NCI-H2029 treated with DMSO at 0.1 percent for 48 hours (cell line): ENCODE measurements around the gene PRR36.
"Not testable (repeated sequence)": the region's sequence is repeated elsewhere in the genome, so short reads cannot be mapped to it uniquely, and the experiment has no call there.

Experiments used
- DNase-seq: peaks from one replicate; lab custom pipeline; 2025; lab: John Stamatoyannopoulos, UW

PRR36 gene

DNA sequence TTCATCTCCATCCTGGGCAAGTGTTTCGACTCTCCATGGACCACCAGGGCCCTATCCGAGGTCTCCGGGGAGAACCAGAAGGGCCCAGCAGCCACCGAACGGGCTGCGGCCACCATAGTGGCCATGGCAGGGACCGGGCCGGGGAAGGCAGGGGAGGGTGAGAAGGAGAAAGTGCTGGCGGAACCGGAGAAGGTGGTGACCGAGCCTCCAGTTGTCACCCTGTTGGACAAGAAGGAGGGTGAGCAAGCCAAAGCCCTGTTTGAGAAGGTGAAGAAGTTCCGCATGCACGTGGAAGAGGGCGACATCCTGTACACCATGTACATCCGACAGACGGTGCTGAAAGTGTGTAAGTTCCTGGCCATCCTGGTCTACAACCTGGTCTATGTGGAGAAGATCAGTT, 24.8 kb upstream of the PRR36 start:
- DNase-seq: no peak

DNA sequence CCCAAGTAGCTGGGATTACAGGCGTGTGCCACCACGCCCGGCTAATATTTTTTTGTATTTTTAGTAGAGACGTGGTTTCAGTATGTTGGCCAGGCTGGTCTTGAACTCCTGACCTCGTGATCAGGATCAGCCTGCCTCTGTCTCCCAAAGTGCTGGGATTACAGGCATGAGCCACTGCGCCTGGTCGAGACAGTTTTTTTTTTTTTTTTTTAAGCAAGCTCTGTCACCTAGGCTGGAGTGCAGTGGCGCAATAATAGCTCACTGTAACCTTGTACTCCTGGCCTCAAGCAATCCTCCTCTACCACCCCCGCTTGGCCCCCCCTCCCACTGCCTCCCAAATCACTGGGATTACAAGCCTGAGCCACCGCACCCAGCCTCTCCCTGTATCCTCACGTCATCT, 23.1 kb upstream of the PRR36 start:
- DNase-seq: no peak

DNA sequence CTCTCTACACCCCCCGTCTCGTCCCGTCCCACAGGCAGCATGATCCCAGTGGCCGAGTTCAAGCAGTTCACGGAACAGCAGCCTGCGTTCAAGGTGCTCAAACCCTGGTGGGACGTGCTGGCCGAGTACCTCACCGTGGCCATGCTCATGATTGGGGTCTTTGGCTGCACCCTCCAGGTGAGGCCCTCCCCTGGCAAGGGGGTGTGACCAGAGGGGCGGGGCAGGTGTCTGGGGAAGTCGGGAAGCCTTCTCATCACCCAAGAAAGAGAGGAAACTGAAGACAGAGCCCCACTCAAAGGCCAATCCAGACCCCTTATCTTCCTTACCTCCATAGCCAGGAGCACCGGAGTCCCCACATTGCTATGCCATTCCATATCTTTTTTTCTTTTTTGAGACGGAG, 21.4 kb upstream of the PRR36 start:
- DNase-seq: no peak

DNA sequence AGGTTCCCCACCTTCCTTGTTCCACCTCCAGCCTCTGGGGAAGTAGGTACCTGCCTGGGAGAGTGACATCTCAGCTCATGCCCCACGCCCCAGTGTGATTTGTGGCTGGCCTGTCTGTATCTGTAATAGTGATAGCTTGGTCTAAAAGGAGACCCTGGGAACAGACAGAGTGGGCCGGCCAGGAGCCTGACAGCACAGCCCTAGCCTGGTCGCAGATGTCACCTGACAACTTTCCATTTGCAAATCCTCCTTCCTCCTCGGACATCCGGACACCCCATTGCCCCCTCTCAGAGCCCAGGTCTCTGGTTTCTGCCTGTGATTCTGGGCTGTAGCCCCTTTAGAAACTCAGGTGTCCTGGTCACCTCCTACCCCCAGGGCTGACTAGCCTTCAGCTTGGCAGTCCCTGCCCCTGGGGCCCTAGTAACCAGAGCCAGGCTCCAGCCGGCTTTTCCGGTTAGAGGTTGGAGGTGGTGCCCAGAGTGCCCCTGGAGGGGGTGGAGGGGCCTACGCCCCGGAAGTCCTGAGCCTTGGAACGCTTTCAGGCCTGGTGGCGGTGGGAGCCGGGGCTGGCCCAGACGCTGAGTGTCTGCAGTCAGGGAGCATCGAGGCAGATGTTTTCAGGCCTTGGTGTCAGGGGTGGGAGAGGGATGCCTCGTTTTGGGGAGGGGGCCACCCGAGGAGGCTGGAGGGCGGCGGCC, 20.6 kb upstream of the PRR36 start:
- DNase-seq: no peak

DNA sequence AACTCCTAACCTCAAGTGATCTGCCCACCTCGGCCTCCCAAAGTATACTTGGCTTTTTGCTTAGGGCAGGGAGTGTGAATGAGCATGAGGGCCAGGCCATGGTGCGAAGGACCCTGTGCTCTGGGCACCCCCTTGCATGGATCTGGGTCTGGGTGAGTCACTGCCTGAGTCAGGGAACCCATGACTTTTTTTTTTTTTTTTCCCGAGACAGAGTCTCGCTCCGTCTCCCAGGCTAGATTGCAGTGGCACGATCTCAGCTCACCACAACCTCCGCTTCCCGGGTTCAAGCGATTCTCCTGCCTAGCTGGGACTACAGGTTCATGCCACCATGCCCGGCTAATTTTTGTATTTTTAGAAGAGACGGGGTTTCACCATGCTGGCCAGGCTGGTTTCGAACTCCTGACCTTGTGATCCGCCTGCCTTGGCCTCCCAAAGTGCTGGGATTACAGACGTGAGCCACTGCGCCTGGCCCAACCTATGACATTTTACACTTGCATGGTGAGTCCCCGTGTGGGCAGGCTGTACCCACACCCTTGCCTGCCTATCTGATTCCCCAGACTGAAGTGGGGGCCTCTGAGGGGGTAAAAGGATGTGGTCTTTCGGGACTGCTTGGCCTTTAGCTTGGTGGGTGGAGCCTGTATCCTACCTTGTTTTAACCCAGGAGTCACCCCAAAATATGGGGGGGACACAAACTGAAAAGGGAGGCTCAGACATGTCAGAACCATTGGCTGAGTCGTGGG, 19.3 kb upstream of the PRR36 start:
- not testable (repeated sequence) for DNase-seq

DNA sequence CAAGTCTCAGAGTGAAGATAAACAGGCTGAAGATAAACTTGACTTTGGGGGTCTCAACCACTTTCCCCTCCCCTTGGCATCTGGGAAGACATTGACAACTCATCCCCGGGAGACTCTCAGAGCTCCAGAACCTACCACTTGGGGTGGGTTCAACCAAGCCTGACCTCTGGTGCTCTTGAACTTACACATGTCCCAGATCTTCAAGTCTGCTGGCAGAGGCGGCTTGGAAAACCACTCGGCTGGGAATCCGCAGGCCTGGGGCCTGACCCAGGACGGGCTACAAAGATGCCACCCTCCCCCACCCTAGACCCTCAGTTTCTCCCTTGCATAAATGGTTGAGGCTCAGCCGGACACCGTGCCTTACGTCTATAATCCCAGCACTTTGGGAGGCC, 14.6 kb upstream of the PRR36 start:
- no peak for DNase-seq

DNA sequence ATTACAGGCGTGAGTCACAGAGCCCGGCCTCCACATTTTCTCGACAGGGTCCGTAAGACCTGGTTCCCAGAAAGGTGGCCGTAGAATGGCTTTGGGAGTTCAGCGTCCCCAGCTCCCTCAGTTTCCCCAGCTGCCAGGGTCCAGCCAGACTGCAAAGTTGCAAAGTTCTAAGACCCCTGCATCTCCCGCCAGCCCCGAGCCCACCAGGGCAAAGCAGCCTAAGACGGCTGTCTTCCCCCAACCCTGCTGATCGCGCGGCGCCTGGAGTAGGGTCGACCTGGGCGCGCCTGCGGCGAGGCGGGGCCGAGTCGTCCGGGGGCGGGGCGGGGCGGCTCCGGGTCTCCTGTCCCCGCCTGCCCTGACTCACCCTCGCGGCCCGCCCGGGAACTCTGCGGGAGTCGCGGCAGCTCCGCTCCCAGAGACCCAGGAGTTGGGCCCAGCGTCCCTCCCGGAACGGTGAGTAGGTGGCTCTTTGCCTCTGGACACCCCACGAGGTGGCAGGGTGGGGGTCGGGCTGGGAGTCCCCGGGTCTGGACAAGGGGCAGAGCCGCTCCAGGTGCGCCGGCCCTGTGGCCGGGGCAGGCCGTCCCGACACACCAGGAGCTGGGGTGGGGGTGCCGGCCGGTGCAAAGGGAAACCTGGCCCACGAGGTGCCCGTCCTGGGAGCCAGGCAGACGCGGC, 14.1 kb upstream of the PRR36 start, which contains the start of gene LRRC8E:
LRRC8E (plus strand) TSS at position 366 of the 681 bp plus-strand sequence. CDS start 7,094 bp downstream, outside the sequence.
- no peak for DNase-seq

DNA sequence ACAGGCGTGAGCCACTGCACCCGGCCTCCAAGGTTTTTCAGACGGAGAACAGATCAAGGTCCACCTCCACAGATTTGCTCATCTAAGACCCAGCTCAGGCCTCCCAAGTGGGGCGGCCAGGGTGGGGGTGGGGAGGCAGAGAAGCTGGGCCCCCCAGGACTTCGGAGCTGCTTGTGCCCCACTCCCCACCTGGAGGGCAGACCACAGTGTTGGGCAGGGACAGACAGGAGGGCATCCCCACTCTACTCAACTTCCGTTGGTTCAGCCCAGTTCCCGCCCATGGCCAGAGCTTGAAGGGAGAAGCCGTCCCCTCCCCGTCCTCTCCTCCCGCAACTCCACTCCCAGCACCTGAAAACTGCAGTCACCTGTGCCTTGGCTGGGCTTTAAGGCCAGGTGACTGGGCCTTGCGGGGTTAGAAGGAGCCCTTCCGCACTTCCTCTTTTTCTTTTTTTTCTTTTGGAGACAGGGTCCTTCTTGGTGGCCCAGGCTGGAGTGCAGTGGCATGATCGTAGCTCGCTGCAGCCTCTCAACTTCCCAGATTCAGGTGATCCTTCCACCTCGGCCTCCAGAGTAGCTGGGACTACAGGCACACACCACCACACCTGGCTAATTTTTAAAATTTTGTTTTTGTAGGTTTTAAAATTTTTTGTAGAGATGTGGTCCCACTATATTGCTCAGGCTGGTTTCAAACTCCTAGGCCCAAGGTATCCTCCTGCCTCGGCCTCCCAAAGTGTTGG, 13.4 kb upstream of the PRR36 start:
- DNase-seq: no peak

DNA sequence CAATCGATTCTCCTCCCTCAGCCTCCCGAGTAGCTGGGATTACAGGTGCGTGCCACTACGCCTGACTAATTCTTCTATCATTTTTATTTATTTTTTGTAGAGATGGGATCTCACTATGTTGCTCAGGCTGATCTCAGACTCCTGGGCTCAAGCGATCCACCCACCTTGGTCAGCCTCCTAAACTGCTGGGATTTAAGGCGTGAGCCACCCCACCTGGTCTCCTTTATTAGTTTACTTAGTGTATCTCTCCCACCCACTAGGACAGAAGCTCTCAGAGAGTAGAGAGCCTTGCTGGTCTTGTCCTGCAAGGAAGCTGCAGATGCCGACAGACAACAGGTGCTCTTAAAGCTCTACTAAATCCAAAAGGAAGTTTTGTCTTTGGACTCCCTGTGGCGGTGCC, 11.6 kb upstream of the PRR36 start:
- DNase-seq: no peak

DNA sequence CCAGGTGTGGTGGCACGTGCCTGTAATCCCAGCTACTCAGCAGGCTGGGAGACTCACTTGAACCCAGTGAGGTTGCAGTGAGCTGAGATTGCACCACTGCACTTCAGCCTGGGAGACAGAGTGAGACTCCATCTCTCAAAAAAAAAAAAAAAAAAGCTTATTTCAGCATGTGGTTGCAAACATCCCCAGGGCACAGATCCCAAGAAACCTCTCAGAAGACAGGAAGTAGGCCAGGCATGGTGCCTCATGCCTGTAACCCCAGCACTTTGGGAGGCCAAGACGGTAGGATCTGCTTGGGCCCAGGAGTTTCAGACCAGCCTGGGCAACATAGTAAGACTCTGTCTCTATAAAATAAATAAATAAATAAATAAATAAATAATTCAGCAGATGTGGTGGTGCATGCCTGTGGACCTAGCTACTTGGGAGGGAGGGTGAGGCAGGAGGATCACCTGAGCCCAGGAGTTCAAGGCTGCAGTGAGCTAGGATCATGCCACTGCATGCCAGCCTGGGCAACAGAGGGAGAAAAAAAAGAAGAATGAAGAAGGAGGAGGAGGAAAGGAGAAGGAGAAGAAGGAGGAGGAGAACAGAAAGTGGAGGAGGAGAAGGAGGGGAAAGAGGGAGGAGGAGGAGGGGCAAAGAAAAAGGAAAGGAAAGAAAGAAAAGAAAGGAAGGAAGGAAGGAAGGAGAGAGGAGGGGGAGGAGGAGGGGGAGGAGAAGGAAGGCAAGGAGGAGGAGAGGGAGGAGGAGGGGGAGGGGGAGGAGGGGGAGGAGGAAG, 9.8 kb upstream of the PRR36 start:
- DNase-seq: no peak

DNA sequence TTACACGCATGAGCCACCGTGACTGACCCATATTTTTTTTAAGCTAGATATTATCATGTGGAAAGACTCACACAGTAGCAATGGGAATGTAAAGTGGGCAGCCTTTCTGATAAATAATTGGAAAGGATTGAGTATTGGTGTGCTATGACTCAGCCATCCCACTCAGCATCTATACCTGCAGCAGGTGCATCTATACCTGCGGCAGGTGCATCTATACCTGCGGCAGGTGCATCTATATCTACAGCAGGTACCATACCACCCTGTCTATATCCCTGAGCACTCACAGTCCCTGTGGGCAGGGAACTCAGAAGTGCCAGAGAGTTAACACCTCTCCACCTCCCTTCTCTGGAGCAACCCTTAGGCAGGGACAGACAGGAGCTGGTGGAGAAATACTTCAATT, 8.9 kb upstream of the PRR36 start:
- no peak for DNase-seq

DNA sequence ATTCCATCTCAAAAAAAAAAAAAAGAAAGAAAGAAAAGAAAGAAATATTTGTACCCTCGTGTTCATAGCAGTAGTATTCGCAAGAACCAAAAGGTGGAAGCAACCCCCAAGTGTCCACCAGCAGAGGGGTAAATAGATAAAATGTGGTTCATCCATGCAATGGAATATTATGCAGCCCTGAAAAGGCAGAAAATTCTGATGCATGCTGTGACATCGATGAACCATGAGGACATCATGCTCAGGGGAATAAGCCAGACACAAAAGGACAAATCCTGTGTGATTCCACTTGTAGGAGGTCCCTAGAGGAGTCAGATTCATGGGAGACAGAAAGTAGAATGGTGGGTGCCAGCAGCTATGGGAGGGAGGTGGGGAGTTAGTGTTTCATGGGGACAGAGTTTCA, 7.7 kb upstream of the PRR36 start:
- no peak for DNase-seq

DNA sequence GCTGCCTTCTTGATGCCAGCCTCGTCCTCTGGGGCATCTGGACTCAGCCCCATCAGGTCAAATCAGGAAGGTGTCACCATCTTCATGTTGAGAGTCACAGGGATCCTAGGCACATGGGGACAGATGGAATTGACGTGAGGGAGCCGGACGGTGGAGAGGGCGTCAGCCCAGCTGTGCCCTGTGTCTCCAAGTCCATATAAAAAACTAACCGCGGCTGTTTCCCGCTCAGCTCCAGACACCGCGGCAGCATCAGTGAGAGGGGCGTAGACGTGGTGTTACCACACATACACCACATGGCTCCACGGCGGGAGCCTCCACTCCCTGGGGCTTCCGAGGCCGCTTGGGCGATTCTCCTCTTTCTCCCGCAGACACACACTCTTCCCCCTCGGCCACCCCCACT, 5.6 kb upstream of the PRR36 start:
- DNase-seq: no peak

DNA sequence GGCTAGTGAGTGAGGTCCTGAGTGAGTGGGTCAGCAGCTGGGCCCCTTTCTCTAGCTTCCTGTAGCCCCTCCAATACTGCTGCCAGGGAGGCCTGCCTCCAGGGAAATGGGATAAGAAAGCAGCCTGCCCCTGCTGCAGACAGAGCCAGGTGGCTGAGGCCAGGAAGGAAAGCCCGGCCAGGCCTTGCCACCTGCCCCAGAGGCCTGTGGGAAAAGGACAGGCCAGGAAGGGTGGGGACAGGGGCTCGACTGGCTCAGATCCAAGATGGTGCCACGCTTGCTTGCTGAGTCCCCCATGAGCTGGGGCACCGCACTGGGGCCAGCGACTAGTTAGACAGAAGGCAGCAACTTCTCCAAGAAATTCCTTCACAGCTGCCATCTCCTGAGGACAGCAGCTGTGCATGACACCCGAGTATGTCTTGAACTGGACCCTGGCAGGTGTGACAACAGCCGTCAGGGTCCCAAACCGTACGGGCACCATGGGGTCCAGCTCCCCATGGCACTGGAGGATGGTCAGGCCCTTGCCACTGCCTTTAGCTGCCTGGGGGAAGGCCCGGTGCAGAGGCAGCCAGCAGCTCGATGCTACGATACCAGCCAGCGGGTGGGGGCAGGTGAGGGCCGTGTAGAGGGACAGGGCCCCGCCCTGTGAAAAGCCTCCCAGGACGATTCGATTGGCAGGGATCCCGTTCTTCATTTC, 5.1 kb upstream of the PRR36 start:
- no peak for DNase-seq

DNA sequence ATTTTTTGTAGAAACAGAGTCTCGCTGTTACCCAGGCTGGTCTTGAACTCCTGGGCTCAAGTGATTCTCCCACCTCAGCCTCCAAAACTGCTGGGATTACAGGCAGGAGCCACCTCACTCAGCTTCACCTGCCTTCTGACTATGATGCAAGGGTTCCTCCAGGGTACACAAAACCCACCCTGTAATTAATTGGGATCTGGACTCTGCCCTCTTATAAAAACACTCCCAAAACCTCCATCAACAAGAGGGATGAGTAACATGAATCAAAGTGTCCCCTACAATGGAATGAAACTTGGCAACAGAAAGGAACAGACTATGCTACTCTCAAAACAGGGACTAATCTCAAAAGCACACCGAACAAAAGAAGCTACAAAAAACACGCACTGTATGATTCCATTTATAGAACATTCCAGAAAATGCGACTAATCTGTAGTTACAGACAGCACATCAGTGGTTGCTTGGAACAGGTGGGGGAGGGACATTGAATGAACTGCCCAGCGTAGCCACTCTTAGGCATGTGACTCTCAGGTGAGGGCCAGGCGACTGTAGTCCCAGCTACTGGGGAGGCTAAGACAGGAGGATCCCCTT, 3.2 kb upstream of the PRR36 start:
- no peak for DNase-seq

DNA sequence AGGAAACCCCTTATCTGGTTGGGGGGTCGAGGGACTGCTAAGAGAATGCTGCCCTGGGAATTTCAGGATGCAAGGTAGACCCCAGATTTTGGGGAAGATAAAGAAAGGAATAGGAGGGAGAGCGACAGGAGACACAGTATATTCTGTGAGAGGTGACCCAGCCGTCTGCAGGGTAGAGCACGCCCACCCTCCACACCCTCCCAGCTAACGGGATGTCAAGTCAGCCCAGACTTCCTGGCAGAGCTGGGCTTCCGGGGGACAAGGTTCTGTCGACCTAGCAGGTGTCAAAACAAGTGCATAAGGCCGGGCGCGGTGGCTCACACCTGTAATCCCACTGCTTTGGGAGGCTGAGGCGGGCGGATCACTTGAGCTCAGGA, 695 bp upstream of the PRR36 start:
- no peak for DNase-seq

DNA sequence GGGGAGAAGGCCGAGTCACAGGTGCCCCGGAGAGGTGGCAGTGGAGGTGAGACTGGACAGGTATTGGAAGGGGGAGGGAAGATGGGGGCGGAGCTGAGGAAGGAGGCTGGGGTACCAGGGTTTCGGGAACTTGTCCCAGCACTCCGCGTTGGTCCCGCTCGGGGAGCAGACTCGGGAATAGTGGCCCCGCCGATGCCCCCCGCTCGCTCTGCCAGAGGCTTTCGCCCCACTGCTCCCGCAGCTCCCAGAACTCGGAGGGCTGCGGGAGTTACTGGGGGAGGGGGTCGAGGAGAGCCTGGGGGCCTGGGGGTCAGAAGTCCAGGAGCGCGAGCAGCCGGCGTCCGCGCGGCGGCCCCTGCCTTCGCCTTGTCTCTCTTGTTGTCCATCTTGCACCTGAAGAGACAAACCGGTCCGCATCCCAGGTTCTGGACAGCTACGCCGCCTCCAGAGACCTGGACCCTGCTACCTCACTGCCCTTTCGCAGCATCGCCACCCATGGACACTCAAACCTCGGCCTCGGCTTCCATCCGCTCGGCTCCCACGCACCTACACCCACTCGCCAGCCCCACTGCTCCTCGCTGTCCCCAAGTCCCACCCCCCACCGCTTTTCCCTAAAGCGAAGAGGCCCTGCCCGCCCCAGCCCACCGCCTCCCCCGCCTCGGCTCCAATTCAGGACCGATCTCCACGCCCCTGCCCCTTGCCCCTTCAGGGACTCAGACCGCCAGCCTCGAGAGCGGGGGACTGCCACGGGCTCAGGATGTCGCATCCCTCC, 700 bp downstream of the PRR36 start:
- DNase-seq: no peak

DNA sequence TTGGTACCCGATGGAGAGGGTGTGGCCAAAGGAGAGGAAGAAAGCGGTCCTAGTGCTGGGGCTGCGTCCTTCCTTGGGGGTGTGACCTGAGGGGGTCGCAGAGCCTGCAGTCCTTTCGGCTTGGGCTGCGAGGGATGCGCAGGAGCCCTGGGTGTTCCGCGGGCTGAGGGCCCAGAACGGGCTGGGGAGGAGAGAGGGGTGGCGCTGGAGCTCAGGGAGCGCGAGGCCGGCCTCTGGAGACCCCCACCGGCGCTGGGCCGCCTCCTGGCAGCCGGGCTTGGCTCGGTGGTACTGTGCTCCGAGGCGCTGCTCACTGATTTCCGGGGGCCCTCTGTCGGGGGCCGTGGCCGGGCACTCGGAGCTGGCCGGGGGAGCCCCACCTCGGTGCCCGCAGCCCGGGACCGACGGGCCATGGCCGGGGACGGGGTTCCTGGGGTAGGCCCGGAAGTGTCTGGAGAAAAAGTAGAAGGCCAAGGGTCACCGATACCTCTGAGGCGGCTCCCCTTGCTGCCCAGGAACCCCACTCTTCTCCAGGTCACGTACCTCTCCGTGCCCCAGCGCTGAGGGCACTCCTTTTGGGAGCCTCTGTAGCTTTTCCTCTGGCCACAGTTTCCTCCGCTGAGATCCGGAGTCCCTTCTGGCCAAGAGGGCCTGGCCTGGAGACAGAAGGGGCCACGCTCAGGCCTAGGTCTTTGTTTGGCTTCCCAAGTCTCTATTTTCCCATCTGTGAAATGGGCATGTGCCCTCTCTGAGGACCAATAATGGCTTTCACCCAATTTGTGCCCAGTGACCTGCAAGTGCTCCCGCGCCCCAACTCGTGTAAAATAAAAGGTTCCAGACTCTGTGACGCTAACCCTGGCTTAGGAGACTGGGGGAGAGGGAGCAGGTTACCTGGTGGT, 1.6 kb downstream of the PRR36 start:
- DNase-seq: no peak
